Activated B cell treated with CpG ODN at 0.5 μM for 24 hours (primary cell): ENCODE results near the gene SEPSECS. TPM values are rescaled to one million over a fixed set of nuclear protein-coding genes. Genes with fewer than 3 reads are reported as not detected.

Experiments
- ATAC-seq: fragments of 200-7000 bp; cut with Tn5 transposase; one replicate; pipeline ENCODE4 v1.10.0; 2021; ENCODE audit warnings: low read depth, mild to moderate bottlenecking, moderate library complexity
- CTCF ChIA-PET: fragments of 350-600 bp; sonication (Branson Sonifier 250); formaldehyde crosslinking; loops from one replicate; lab custom pipeline; 2021; ENCODE audit warnings: antibody characterized with exemption; lab: Charles Lee
- POLR2A ChIA-PET: fragments of 350-600 bp; sonication (Branson Sonifier 250); formaldehyde crosslinking; loops from one replicate; lab custom pipeline; 2021; ENCODE audit warnings: antibody characterized with exemption; lab: Charles Lee
- DNase-seq: peaks from one replicate; pipeline ENCODE4 v3.0.0; 2022
- H3K27ac Mint-ChIP-seq: one replicate; pipeline ENCODE4 v1.8.0; 2020; ENCODE audit warnings: mixed read lengths
- H3K27me3 Mint-ChIP-seq: one replicate; pipeline ENCODE4 v1.8.0; 2021; ENCODE audit warnings: mixed read lengths
- H3K36me3 Mint-ChIP-seq: one replicate; pipeline ENCODE4 v1.8.0; 2021; ENCODE audit warnings: low read depth, mixed read lengths
- H3K4me1 Mint-ChIP-seq: one replicate; pipeline ENCODE4 v1.8.0; 2021; ENCODE audit warnings: mixed read lengths
- H3K4me3 Mint-ChIP-seq: one replicate; pipeline ENCODE4 v1.8.0; 2020; ENCODE audit warnings: mild to moderate bottlenecking, mixed read lengths
- H3K9me3 Mint-ChIP-seq: one replicate; pipeline ENCODE4 v1.8.0; 2020; ENCODE audit warnings: mixed read lengths
- CTCF ChIP-seq: fragments of 200-600 bp; IDR thresholded peaks from one replicate; pipeline ENCODE4 v1.8.0; 2022; ENCODE audit warnings: antibody characterized with exemption, mild to moderate bottlenecking
- intact Hi-C: fragments of 100-400 bp; cut with micrococcal nuclease; formaldehyde crosslinking; loops from one replicate; pipeline ENCODE4 v1.15.1; 2024
- total RNA-seq: library from RNA; stranded (reverse); gene quantifications from 2 replicates; pipeline ENCODE4 v1.2.3, GENCODE V29; 2022

Gene SEPSECS
- total RNA-seq, 1 donor from 2014 or later = 12.4 TPM

GRCh38 chr4:25131381-25131780, 28.9 kb downstream of the SEPSECS start:
- no peaks in the 10 kb centered on the region for H3K9me3 Mint-ChIP-seq
- intact Hi-C loops = no loop called here
- H3K4me3 Mint-ChIP-seq = no peak overlapping the region
- H3K27ac Mint-ChIP-seq = no peak overlapping the region
- H3K4me1 Mint-ChIP-seq = no peaks in the 10 kb centered on the region
- DNase-seq = no peak
- POLR2A ChIA-PET = no interaction called here
- H3K36me3 Mint-ChIP-seq = peaks cover 38% of the 10 kb centered on the region
- TF ChIP-seq CTCF = no peak
- H3K27me3 Mint-ChIP-seq = no peaks in the 10 kb centered on the region
- ATAC-seq = no peak
- CTCF ChIA-PET = interaction anchor here (0.9 kb wide), 2 partner anchors 10 to 13 kb away, joined by 3 read pairs; no protein-coding TSS in a partner anchor

- TF ChIP-seq CTCF = no peak
- Mint-ChIP-seq H3K27ac (no peak overlapping the region), H3K9me3 (no peaks in the 10 kb centered on the region), H3K4me3 (no peak overlapping the region), H3K4me1 (no peaks in the 10 kb centered on the region), H3K36me3 (peaks cover 38% of the 10 kb centered on the region), H3K27me3 (no peaks in the 10 kb centered on the region)
- ChIA-PET POLR2A (no interaction called here), CTCF (no interaction called here)
- ATAC-seq (no peak), DNase-seq (no peak)
- intact Hi-C loops = no loop called here
Observed at GRCh38 chr4:25129917-25130316, 30.3 kb downstream of the SEPSECS start.

DNA sequence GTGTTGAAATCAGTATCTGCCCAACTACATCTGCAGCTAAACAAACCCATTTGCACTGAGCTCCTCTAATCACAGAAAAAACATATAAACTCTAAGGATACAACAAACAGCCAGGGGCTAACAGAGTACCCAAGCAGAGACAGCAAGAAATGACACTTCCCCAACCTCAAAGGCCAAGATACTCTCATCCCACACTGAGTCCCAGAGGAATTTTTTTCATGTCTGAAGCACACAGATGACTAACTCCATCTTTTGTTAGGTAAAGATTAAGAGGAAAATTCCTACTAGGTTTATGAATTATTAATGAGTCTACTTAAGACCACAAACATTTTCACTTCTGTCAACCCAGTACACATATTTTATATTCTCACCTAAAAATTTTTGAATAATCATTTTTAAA, 31.6 kb downstream of the SEPSECS start:
- Mint-ChIP-seq H3K27ac (no peak overlapping the region), H3K27me3 (no peaks in the 10 kb centered on the region), H3K4me1 (no peaks in the 10 kb centered on the region), H3K9me3 (no peaks in the 10 kb centered on the region), H3K4me3 (no peak overlapping the region), H3K36me3 (peaks cover 45% of the 10 kb centered on the region)
- no peak for DNase-seq
- CTCF ChIA-PET = no interaction called here
- no peak for ATAC-seq
- POLR2A ChIA-PET = no interaction called here
- intact Hi-C loops = no loop called here
- no peak for TF ChIP-seq CTCF

DNA sequence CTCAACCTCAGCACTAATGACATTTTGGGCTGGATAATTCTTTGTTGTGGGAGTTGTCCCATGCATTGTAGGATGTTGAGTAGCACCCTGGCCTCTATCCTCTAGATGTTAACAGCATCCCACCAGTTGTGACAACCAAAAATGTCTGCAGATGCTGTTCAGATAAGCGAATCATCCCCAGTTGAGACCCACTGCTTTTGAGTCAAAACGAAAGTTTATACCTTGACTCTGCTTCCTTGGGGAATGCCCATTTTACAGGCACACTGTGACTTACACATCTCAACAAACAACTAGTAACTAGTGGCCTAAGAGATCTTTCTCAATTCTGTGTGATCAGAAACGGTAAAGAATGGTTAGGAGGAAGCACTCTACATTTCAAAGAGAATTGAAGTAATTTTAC, 37.0 kb downstream of the SEPSECS start:
- ATAC-seq (no peak), DNase-seq (no peak)
- no peak overlapping the region for H3K27ac Mint-ChIP-seq
- H3K4me1 Mint-ChIP-seq = no peaks in the 10 kb centered on the region
- H3K36me3 Mint-ChIP-seq = peaks cover 49% of the 10 kb centered on the region
- POLR2A ChIA-PET = no interaction called here
- no peak overlapping the region for H3K4me3 Mint-ChIP-seq
- H3K27me3 Mint-ChIP-seq = no peaks in the 10 kb centered on the region
- CTCF ChIA-PET = no interaction called here
- intact Hi-C loops = no loop called here
- TF ChIP-seq CTCF = no peak
- H3K9me3 Mint-ChIP-seq = no peaks in the 10 kb centered on the region

GRCh38 chr4:25120146-25120940, 39.9 kb downstream of the SEPSECS start:
- Mint-ChIP-seq H3K27me3 (no peaks in the 10 kb centered on the region), H3K4me1 (no peaks in the 10 kb centered on the region), H3K36me3 (peaks cover 32% of the 10 kb centered on the region), H3K27ac (no peak overlapping the region), H3K4me3 (no peak overlapping the region), H3K9me3 (no peaks in the 10 kb centered on the region)
- ChIA-PET POLR2A (no interaction called here), CTCF (no interaction called here)
- DNase-seq = no peak
- TF ChIP-seq CTCF = no peak
- no peak for ATAC-seq
- intact Hi-C loops = no loop called here
